A673 (cell line): ENCODE data around the gene C1orf21. TPM values are rescaled to one million over a fixed set of nuclear protein-coding genes. Genes with fewer than 3 reads are reported as not detected.
A peak's percentile ranks its signal among the peaks of the same experiment; 100 is the strongest.

Experiments
- BruUV-seq: library from RNA; stranded (reverse); fragments of 400-500 nt; replicated peaks from 2 replicates; lab custom pipeline; 2021; lab: Mats Ljungman, UMichigan
- CTCF ChIA-PET: fragments of 300-600 bp; sonication (Branson Sonifier 250); formaldehyde crosslinking; loops from one replicate; lab custom pipeline; 2022; ENCODE audit warnings: antibody characterized with exemption; lab: Charles Lee
- POLR2A ChIA-PET: fragments of 300-600 bp; sonication (Branson Sonifier 250); formaldehyde crosslinking; loops from one replicate; lab custom pipeline; 2022; ENCODE audit warnings: antibody characterized with exemption; ENCODE audit not compliant: low non-redundant PET; lab: Charles Lee
- DNase-seq: peaks from one replicate; pipeline ENCODE4 v3.0.0-alpha.2; 2015; ENCODE audit warnings: low spot score
- H3K27ac ChIP-seq: fragments of 200-600 bp; sonication (generic); 2 replicates; pipeline ENCODE4 v1.5.1; 2016; ENCODE audit warnings: mixed run types, low read depth, mild to moderate bottlenecking, mixed read lengths, antibody characterized with exemption, low read length; ENCODE audit not compliant: poor library complexity, severe bottlenecking
- H3K27me3 ChIP-seq: fragments of 200-600 bp; sonication (generic); replicated peaks from 2 replicates; pipeline ENCODE4 v1.6.1; 2017; ENCODE audit warnings: mixed run types, low read depth, mild to moderate bottlenecking, mixed read lengths, antibody characterized with exemption, low read length; ENCODE audit not compliant: insufficient read depth, poor library complexity
- H3K36me3 ChIP-seq: fragments of 200-600 bp; sonication (generic); 2 replicates; pipeline ENCODE4 v1.6.1; 2016; ENCODE audit warnings: mixed run types, mild to moderate bottlenecking, mixed read lengths, antibody characterized with exemption, low read length; ENCODE audit not compliant: insufficient read depth, poor library complexity, severe bottlenecking
- H3K4me1 ChIP-seq: fragments of 200-600 bp; sonication (generic); 2 replicates; pipeline ENCODE4 v1.6.1; 2017; ENCODE audit warnings: mixed run types, mild to moderate bottlenecking, mixed read lengths, antibody characterized with exemption, low read length; ENCODE audit not compliant: insufficient read depth, poor library complexity, severe bottlenecking
- H3K4me3 ChIP-seq: fragments of 200-600 bp; sonication (generic); 2 replicates; pipeline ENCODE4 v1.5.1; 2016; ENCODE audit warnings: low read depth, mixed run types, mild to moderate bottlenecking, mixed read lengths, low read length; ENCODE audit not compliant: poor library complexity, severe bottlenecking
- H3K9me3 ChIP-seq: fragments of 200-600 bp; sonication (generic); 2 replicates; pipeline ENCODE4 v1.6.1; 2016; ENCODE audit warnings: mixed run types, low read depth, mild to moderate bottlenecking, mixed read lengths, antibody characterized with exemption, low read length; ENCODE audit not compliant: poor library complexity, severe bottlenecking
- CTCF ChIP-seq: fragments of 300-800, 200-600 bp; sonication (generic); conservative IDR thresholded peaks from 2 replicates; pipeline ENCODE4 v1.5.1; 2017; ENCODE audit warnings: low read depth, mild to moderate bottlenecking, antibody characterized with exemption, low read length, moderate library complexity, mixed read lengths
- EZH2 ChIP-seq: fragments of 200-600 bp; sonication (generic); IDR thresholded peaks from 2 replicates; pipeline ENCODE4 v1.6.1; 2017; ENCODE audit warnings: borderline replicate concordance, low read depth, mild to moderate bottlenecking, mixed read lengths, antibody characterized with exemption, low read length; ENCODE audit not compliant: poor library complexity, severe bottlenecking
- intact Hi-C: fragments of 100-400 bp; cut with micrococcal nuclease; formaldehyde crosslinking; loops from one replicate; pipeline ENCODE4 v1.10.0; 2022; ENCODE audit not compliant: unreplicated experiment
- total RNA-seq: library from RNA; stranded (reverse); gene quantifications from 2 replicates; pipeline ENCODE4 v1.2.3, GENCODE V29; 2021

C1orf21 gene
- total RNA-seq, 1 experiment from 2014 or later = 31.3 TPM

- DNase-seq = peak; percentile 21
- peaks cover 16% of the 10 kb centered on the region for H3K4me1 ChIP-seq
- no peak overlapping the region for H3K27ac ChIP-seq
- H3K4me3 ChIP-seq = no peak overlapping the region
- ChIA-PET CTCF (no interaction called here), POLR2A (no interaction called here)
- intact Hi-C loops = no loop called here
- no peaks in the 10 kb centered on the region for H3K9me3 ChIP-seq
- BruUV-seq = no TSS peak
- TF ChIP-seq EZH2 = no peak
- no peak for TF ChIP-seq CTCF
- H3K27me3 ChIP-seq = no peaks in the 10 kb centered on the region
- H3K36me3 ChIP-seq = no peaks in the 10 kb centered on the region
These were observed 237.2 kb downstream of the C1orf21 start for GRCh38 chr1:184624051-184624450.

GRCh38 chr1:184624626-184625025 lies 237.8 kb downstream of the C1orf21 start:
- peaks cover 16% of the 10 kb centered on the region for H3K4me1 ChIP-seq
- BruUV-seq = no TSS peak
- CTCF ChIA-PET = no interaction called here
- POLR2A ChIA-PET = no interaction called here
- no peak for DNase-seq
- no peak overlapping the region for H3K27ac ChIP-seq
- TF ChIP-seq EZH2 = no peak
- TF ChIP-seq CTCF = no peak
- H3K36me3 ChIP-seq = no peaks in the 10 kb centered on the region
- H3K9me3 ChIP-seq = no peaks in the 10 kb centered on the region
- intact Hi-C loops = no loop called here
- no peak overlapping the region for H3K4me3 ChIP-seq
- no peaks in the 10 kb centered on the region for H3K27me3 ChIP-seq

GRCh38 chr1:184625271-184625670 lies 238.4 kb downstream of the C1orf21 start:
- ChIA-PET POLR2A (no interaction called here), CTCF (no interaction called here)
- Histone ChIP-seq H3K4me3 (no peak overlapping the region), H3K27me3 (no peaks in the 10 kb centered on the region), H3K4me1 (peaks cover 16% of the 10 kb centered on the region), H3K27ac (no peak overlapping the region), H3K9me3 (no peaks in the 10 kb centered on the region), H3K36me3 (no peaks in the 10 kb centered on the region)
- intact Hi-C loops = no loop called here
- BruUV-seq = no TSS peak
- DNase-seq = no peak
- TF ChIP-seq CTCF (no peak), EZH2 (no peak)
